IMR-90 (cell line): ENCODE measurements around the gene AMELX.

Source experiments
- CHD1 ChIP-seq: IDR thresholded peaks from 2 replicates; pipeline ENCODE4 v1.6.1; 2012; ENCODE audit warnings: low read depth, low read length, improper control_type of control experiment
- CTCF ChIP-seq: conservative IDR thresholded peaks from 2 replicates; pipeline ENCODE4 v1.5.1; 2012; ENCODE audit warnings: mild to moderate bottlenecking, low read depth, low read length, improper control_type of control experiment
- POLR2A ChIP-seq: IDR thresholded peaks from 2 replicates; pipeline ENCODE4 v1.6.1; 2012; ENCODE audit warnings: mild to moderate bottlenecking, low read depth, low read length

DNA sequence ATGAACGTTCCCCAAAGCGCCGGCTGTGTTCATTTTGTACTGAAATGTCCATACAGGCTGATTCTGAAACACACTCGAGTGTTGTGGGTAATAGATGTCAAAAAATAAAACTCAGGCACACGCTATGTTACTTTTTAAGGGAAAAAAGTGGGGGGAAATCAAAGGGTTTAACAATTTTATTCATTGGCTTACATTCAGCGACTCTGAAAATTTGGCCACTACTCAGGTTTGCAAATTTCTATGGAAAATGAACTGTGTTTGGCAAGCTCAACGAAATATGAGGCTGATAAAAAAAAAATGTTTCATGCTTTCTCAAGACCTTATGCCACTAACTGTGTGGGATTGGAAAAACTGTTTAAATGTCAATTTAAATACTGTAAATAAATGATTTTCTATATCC, 18.5 kb downstream of the AMELX start:
- TF ChIP-seq CTCF (no peak), CHD1 (no peak), POLR2A (no peak)
